ENCODE results near the gene HID1.
"Not testable (repeated sequence)": the region's sequence is repeated elsewhere in the genome, so short reads cannot be mapped to it uniquely, and the experiment has no call there.

Gene HID1

DNA sequence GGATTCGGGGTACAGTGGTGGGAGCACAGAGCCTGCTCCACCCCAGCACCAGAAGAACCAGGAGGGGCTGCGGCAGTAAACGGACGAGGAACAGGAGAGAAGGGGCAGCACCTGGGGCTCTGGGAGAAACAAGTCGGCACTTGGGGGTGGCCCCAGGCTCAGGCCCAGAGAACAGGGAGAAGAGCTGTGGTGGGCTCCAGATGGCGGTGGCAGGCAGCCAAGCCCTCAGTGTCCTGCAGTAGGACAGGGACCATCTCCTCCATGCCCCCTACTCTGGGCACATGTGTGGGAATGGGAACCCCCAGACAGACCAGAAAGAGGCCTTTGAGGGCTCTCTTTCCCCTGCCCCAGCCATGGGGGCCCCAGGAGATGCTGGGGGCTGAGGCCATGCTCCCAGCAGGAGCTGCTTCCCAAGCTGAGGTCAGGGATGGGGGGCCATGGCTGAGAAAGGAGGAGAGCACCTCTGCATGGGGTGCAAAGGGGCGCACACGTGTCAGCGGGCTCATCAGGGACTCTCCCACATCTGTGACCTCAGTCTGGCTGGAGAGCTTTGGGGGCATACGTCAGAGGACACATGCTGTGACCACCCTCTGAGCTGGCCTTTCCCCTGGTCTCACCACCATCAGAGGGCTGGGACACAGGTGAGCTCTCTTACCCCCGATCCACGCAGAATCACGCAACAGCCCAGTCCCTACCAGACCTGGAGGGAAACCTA is 56.3 kb downstream of the HID1 start:
- DNase-seq (ENCODE audit: low read depth): no peak
- H3K4me3 ChIP-seq (ENCODE audit: low read length): no peak overlapping the region
- TF ChIP-seq, protein P1, sequence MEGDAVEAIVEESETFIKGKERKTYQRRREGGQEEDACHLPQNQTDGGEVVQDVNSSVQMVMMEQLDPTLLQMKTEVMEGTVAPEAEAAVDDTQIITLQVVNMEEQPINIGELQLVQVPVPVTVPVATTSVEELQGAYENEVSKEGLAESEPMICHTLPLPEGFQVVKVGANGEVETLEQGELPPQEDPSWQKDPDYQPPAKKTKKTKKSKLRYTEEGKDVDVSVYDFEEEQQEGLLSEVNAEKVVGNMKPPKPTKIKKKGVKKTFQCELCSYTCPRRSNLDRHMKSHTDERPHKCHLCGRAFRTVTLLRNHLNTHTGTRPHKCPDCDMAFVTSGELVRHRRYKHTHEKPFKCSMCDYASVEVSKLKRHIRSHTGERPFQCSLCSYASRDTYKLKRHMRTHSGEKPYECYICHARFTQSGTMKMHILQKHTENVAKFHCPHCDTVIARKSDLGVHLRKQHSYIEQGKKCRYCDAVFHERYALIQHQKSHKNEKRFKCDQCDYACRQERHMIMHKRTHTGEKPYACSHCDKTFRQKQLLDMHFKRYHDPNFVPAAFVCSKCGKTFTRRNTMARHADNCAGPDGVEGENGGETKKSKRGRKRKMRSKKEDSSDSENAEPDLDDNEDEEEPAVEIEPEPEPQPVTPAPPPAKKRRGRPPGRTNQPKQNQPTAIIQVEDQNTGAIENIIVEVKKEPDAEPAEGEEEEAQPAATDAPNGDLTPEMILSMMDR (conservative IDR thresholded peaks at IDR 0.05; ENCODE audit: low read depth, low read length): no peak

DNA sequence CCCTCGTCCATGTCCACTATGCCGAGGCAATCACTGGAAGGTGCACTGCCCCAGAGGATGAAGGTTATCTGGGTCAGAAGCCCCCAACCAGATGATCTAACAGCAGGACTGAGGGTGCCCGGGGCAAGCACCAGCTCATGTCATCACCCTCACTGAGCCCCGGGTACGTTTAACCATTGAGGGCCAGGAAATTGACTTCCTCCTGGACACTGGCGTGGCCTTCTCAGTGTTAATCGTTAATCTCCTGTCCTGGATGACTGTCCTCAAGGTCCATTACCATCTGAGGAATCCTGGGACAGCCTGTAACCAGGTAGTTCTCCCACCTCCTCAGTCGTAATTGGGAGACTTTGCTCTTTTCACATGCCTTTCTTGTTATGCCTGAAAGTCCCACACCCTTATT is 61.1 kb downstream of the HID1 start:
- DNase-seq (ENCODE audit: low read depth): not testable (repeated sequence)

DNA sequence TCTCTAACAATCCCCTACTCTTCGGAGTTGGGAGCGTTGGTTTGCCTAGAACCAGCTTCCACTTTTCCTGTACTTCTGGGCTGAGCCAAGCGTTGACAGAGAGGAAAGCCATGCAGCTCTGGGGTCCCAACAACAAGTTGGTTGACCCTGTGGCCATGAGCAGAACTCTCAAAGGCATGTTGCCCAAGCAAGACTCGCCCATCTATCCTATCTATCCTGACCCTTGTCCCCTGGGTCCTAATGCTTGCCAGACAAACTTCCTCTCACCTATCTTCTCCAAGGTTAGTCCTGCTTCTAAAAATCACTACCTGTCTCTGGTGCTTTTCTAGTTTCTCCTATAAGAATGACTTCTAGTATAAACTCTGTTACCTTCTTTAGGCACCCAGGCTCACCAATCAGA is 63.5 kb downstream of the HID1 start:
- not testable (repeated sequence) for DNase-seq (ENCODE audit: low read depth); H3K4me3 ChIP-seq (ENCODE audit: low read length)

More for the DNA sequence above, 61.1 kb downstream of the HID1 start:
- H3K4me3 ChIP-seq (ENCODE audit: low read length): not testable (repeated sequence)

DNA sequence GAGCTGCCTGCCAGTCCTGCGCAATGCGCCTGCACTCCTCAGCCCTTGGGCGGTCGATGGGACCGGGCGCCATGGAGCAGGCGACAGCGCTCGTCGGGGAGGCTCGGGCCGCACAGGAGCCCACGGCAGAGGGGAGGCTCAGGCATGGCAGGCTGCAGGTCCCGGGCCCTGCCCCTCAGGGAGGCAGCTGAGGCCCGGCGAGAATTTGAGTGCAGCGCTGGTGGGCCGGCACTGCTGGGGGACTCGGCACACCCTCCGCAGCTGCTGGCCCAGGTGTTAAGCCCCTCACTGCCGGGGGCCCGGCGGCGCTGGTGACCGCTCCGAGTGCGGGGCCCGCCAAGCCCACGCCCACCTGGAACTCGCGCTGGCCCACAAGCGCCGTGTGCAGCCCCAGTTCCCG is 65.5 kb downstream of the HID1 start:
- TF ChIP-seq, protein P1 (conservative IDR thresholded peaks at IDR 0.05; ENCODE audit: low read depth, low read length): no peak
- H3K4me3 ChIP-seq (ENCODE audit: low read length): no peak overlapping the region
- no peak for DNase-seq (ENCODE audit: low read depth)

DNA sequence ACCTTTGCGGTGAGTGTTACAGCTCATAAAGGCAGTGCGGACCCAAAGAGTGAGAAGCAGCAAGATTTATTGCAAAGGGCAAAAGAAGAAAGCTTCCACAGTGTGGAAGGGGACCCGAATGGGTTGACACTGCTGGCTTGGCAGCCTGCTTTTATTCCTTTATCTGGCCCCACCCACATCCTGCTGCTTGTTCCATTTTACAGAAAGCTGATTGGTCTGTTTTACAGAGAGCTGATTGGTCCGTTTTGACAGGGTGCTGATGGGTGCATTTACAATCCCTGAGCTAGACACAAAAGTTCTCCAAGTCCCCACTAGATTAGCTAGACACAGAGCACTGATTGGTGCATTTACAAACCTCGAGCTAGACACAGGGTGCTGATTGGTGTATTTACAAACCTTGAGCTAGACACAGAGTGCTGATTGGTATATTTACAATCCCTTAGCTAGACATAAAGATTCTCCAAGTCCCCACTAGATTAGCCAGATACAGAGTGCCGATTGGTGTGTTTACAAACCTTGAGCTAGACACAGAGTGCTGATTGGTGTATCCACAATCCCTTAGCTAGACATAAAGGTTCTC is 66.3 kb downstream of the HID1 start:
- DNase-seq (ENCODE audit: low read depth): not testable (repeated sequence)

DNA sequence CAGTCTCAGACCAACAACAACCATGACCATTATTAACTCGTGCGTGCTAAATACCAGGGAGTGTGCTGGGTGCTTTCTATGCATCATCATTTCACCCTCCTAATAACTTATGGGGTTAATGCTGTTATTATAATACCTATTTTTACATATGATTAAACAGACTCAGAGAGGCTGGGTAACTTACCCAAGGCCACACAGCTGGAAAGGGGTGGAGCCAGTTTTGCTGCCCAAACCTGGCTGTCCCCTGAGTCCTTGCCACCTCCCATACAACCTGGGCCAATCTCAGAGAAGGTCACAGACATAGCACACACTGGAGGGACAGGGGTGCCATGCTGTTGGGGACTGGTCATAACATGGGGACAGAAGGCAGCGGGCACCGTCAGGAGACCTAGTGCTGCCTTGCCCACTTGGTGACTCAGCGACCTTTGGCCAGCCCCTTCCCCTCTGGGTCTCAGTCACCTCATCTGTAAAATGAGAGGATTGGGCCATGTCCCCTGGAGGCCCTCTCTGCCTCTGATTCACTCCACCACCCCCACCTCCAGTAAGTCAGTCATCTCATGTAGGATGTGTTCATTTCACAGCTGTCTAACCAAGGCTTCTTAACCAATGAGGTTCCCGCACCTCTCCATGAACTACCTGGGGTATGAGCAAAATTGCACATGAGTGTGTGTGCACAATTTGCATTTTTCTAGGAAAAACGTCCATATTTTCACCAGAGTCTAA is 67.7 kb downstream of the HID1 start:
- no peak overlapping the region for H3K4me3 ChIP-seq (ENCODE audit: low read length)
- no peak for DNase-seq (ENCODE audit: low read depth)
- TF ChIP-seq, protein P1 (conservative IDR thresholded peaks at IDR 0.05; ENCODE audit: low read depth, low read length): no peak

More for the DNA sequence above, 66.3 kb downstream of the HID1 start:
- not testable (repeated sequence) for H3K4me3 ChIP-seq (ENCODE audit: low read length)

DNA sequence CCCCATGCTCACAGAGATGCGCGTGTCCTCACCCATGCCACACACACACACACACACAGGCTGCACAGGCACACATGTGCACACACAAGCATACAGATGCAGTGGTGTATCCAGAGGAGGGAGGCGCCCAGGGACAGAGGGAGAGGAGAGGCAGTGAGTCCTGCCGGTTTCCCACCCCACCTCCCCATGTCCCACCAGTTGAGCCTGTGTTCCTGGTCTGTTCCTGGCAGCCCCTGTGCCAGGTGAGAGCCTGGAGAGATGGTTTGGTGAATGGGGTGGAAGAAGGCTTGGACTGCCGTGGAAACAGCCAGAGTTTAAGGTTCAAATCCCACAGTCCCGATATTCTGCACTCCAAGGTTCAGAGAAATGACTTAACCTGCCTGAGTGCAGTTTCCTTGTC is 68.9 kb downstream of the HID1 start:
- DNase-seq (ENCODE audit: low read depth): no peak
- no peak overlapping the region for H3K4me3 ChIP-seq (ENCODE audit: low read length)

DNA sequence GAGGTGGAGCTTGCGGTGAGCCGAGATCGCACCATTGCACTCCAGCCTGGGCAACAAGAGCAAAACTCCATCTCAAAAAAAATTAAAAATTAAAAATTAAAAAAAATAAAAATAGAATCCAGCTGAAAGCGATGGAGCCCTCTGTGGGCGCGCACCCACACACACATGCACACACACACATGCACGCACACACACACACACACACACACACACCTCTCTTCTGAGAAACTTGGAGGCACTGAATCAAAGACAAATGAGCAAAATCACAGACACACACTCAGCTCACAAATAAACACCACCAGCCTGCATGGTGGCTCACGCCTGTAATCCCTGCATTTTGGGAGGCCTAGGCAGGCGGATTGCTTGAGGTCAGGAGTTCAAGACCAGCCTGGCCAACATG is 69.5 kb downstream of the HID1 start:
- DNase-seq (ENCODE audit: low read depth): no peak
- TF ChIP-seq, protein P1 (conservative IDR thresholded peaks at IDR 0.05; ENCODE audit: low read depth, low read length): no peak
- no peak overlapping the region for H3K4me3 ChIP-seq (ENCODE audit: low read length)

More for the DNA sequence above, 68.9 kb downstream of the HID1 start:
- TF ChIP-seq, protein P1 (conservative IDR thresholded peaks at IDR 0.05; ENCODE audit: low read depth, low read length): no peak
